ENCODE data around the gene SLC7A4.

Gene SLC7A4

DNA sequence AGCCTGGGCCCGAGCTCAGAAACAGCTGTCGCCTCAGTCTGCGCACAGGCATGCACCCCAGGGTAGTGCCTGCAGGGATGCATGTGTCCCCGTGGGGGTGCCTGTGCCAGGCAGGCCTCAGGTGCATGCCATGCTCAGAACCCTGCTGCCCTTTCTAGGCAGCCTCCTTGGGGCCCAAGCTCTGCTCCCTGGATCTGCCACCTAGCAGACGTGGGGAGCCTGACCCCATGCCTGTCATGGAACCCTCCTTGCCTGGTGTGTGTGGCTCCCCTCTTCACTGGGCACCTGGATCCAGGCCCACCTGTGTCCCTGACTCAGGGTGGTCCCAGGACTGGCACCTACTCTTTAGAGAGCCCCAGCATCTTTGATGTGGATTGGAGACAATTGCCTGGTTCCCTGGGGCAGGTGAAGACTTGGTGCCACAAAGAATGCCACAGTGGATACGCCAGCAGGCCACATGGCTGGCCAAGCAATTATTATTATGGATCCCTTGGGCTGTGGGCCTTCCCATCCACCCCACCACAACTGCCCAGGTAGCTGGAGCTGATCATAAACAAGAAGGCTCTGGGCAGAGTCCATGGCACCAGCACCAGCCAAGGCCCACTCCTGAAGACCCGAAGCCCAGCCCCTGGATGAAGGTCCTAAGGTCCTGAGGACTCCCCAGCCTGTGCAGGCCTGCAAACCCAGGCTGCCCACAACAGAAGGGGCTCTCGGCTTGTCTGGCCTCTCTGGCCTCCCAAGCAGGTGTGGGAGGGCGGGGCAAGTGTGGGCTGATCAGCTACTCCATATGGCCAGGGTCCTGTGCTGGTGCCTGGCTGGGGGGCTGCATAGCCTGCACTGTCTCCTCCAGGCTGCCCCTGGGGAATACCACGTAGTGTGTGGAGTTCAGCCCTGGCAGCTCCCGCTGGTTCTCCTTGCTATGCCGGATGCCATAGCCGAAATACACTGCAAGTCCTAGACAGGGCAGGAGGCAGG lies 3.8 kb downstream of the SLC7A4 start:
- POLR2A ChIA-PET = interaction anchor here (1.4 kb wide), 1 partner anchor 27 kb away, joined by 4 read pairs; the partner anchor contains the start of gene THAP7
- CTCF ChIA-PET = no interaction called here
- no peak for DNase-seq (ENCODE audit: extremely low spot score)
- TF ChIP-seq HDGF (IDR thresholded peaks at IDR 0.05; ENCODE audit: borderline replicate concordance) = no peak
- no peak for TF ChIP-seq ELF4 (IDR thresholded peaks at IDR 0.05)
- no peak for TF ChIP-seq BHLHE40 (IDR thresholded peaks at IDR 0.05; ENCODE audit: borderline replicate concordance)
- TF ChIP-seq, protein P1, sequence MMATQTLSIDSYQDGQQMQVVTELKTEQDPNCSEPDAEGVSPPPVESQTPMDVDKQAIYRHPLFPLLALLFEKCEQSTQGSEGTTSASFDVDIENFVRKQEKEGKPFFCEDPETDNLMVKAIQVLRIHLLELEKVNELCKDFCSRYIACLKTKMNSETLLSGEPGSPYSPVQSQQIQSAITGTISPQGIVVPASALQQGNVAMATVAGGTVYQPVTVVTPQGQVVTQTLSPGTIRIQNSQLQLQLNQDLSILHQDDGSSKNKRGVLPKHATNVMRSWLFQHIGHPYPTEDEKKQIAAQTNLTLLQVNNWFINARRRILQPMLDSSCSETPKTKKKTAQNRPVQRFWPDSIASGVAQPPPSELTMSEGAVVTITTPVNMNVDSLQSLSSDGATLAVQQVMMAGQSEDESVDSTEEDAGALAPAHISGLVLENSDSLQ (IDR thresholded peaks at IDR 0.05) = no peak
- TF ChIP-seq CTBP1 (IDR thresholded peaks at IDR 0.05; ENCODE audit: borderline replicate concordance) = no peak
- no peak for TF ChIP-seq L3MBTL2 (conservative IDR thresholded peaks at IDR 0.05)
- TF ChIP-seq TARDBP (IDR thresholded peaks at IDR 0.05) = no peak
- TF ChIP-seq NFRKB (IDR thresholded peaks at IDR 0.05) = no peak
- TF ChIP-seq FOXA1 (IDR thresholded peaks at IDR 0.05) = no peak
- TF ChIP-seq FOXM1 (IDR thresholded peaks at IDR 0.05; ENCODE audit: borderline replicate concordance) = no peak
- no peak for TF ChIP-seq FOXK2 (IDR thresholded peaks at IDR 0.05)
- no peak for TF ChIP-seq LEF1 (IDR thresholded peaks at IDR 0.05; ENCODE audit: borderline replicate concordance)
- no peak for TF ChIP-seq ZNF384 (IDR thresholded peaks at IDR 0.05)

DNA sequence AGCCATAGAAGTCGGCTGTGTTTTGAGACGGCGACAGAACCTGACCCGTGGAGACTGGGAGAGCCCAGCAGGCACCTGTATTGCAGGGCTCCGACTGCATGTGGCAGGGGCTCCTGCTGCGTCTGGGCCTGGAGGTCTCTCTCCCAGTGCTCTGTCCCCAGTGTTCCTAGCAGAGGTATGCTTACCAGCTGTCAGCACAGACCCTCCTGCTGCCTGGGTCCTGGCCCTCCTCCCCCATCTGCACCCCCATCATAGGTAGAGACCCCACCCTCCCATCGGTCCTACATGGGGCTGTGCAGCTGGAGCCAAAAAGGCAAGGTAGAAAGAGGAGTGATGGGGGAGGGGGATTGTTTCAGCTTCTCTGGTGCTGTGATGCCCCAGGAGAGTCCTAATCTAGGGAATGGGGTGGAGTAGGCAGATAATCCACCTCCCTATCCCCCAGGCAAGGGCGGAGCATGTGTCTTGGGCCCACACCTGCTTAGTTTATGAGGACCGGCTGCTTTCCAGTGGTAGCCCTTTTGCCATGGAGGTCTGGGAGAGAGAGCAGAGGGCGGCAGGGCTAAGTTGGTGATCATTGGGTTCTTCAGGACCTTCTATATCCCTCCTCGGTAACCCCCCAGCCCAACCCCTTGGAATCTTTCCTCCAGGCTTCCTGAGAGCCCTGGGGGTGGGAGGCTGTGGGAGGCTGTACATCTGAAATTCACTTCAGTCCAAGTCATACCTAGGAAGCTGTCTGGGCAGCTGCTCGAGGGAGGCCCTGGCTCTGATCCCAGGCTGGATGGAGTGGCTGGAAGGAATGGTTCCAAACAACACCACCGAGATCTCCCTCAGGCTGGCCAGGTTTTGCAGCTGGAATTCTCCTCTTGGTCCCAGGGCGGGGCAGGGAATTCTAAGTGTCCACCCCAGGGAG lies 5.3 kb downstream of the SLC7A4 start:
- DNase-seq (ENCODE audit: extremely low spot score) = no peak
- CTCF ChIA-PET = interaction anchor here (0.6 kb wide), 1 partner anchor 10 kb away, joined by 5 read pairs; no protein-coding TSS in a partner anchor
- TF ChIP-seq L3MBTL2 (conservative IDR thresholded peaks at IDR 0.05) = no peak
- no peak for TF ChIP-seq ELF4 (IDR thresholded peaks at IDR 0.05)
- TF ChIP-seq HDGF (IDR thresholded peaks at IDR 0.05; ENCODE audit: borderline replicate concordance) = no peak
- no peak for TF ChIP-seq TARDBP (IDR thresholded peaks at IDR 0.05)
- no peak for TF ChIP-seq ARNT (IDR thresholded peaks at IDR 0.05)
- TF ChIP-seq FOXA1 (IDR thresholded peaks at IDR 0.05) = no peak
- no peak for TF ChIP-seq CTBP1 (IDR thresholded peaks at IDR 0.05; ENCODE audit: borderline replicate concordance)
- TF ChIP-seq BHLHE40 (IDR thresholded peaks at IDR 0.05; ENCODE audit: borderline replicate concordance) = no peak
- no peak for TF ChIP-seq LEF1 (IDR thresholded peaks at IDR 0.05; ENCODE audit: borderline replicate concordance)
- no peak for TF ChIP-seq ZNF384 (IDR thresholded peaks at IDR 0.05)
- TF ChIP-seq FOXK2 (IDR thresholded peaks at IDR 0.05) = no peak
- no peak for TF ChIP-seq NFRKB (IDR thresholded peaks at IDR 0.05)
- no peak for TF ChIP-seq SP1 (IDR thresholded peaks at IDR 0.05)
- no peak for TF ChIP-seq FOXM1 (IDR thresholded peaks at IDR 0.05; ENCODE audit: borderline replicate concordance)
- no peak for TF ChIP-seq SUZ12 (IDR thresholded peaks at IDR 0.05)
- POLR2A ChIA-PET = interaction anchor here (1.0 kb wide), 1 partner anchor 25 kb away, joined by 3 read pairs; the partner anchor contains the start of gene THAP7

DNA sequence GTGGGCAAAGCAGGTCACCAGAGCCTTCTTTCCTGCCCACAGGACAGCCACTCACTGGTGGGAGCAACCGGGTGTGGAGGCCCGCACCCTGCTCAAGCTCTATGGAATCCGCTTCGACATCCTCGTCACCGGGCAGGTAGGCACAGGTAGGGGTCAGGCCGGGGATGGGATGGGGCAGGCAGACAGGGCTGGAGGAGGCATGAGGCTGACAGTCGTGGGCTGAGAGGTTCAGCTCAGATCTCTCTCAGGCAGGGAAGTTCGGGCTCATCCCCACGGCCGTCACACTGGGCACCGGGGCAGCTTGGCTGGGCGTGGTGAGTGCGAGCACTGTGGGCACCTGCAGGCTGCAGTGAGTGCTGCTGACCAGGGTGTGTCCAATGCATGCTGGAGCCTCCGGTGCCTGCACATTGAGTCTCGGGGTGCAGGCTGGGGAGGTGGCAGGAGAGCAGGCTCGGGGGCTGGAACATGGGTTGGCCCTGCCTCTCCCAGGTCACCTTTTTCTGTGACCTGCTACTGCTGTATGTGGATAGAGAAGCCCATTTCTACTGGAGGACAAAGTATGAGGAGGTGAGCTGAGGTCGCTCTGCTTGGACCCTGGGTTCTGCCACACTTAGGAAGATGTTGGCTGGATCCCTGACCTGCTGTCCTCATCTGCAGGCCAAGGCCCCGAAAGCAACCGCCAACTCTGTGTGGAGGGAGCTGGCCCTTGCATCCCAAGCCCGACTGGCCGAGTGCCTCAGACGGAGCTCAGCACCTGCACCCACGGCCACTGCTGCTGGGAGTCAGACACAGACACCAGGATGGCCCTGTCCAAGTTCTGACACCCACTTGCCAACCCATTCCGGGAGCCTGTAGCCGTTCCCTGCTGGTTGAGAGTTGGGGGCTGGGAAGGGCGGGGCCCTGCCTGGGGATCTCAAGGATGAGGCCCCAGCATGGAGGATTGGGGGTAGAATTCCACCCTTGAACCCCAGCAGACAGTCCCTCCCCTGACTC lies 6.3 kb downstream of the SLC7A4 start:
- POLR2A ChIA-PET = interaction anchor here (0.6 to 1.0 kb wide), 2 partner anchors 24 to 531 kb away, joined by 3 read pairs; partner anchors contain the start of gene THAP7
- TF ChIP-seq FOXK2 (IDR thresholded peaks at IDR 0.05) (no peak), TARDBP (IDR thresholded peaks at IDR 0.05) (no peak), SP1 (IDR thresholded peaks at IDR 0.05) (no peak), BHLHE40 (IDR thresholded peaks at IDR 0.05; ENCODE audit: borderline replicate concordance) (no peak), FOXM1 (IDR thresholded peaks at IDR 0.05; ENCODE audit: borderline replicate concordance) (no peak), ELF4 (IDR thresholded peaks at IDR 0.05) (no peak), FOXA1 (IDR thresholded peaks at IDR 0.05) (no peak), SUZ12 (IDR thresholded peaks at IDR 0.05) (no peak), LEF1 (IDR thresholded peaks at IDR 0.05; ENCODE audit: borderline replicate concordance) (no peak), HDGF (IDR thresholded peaks at IDR 0.05; ENCODE audit: borderline replicate concordance) (no peak), ZNF384 (IDR thresholded peaks at IDR 0.05) (no peak)
- TF ChIP-seq, protein P1 (IDR thresholded peaks at IDR 0.05) = no peak
- DNase-seq (ENCODE audit: extremely low spot score) = no peak
- CTCF ChIA-PET = interaction anchor here (0.6 kb wide), 1 partner anchor 11 kb away, joined by 5 read pairs; no protein-coding TSS in a partner anchor

DNA sequence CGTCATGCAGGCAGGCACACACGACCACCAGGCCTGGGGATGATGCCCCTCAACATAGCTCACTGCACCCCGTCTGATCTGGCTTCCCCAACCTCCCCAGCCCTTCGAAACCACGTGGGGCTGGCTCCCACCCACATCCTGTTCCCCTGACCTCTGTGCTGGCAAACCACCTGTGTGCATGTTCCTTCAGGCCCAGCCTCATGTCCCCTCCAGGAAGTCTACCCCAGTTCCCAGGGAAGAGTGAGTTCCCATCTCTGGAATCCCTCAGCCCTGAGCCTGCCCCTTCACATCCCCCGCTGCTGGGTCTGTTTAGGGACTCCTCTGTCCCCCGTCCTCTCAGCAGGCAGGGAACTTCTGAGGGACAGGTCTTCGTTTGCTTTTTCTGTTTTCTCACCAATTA lies 7.1 kb downstream of the SLC7A4 start:
- no peak for DNase-seq (ENCODE audit: extremely low spot score)
- CTCF ChIA-PET = no interaction called here
- TF ChIP-seq HDGF (IDR thresholded peaks at IDR 0.05; ENCODE audit: borderline replicate concordance) = no peak
- no peak for TF ChIP-seq LEF1 (IDR thresholded peaks at IDR 0.05; ENCODE audit: borderline replicate concordance)
- TF ChIP-seq, protein P1 (IDR thresholded peaks at IDR 0.05) = no peak
- no peak for TF ChIP-seq TARDBP (IDR thresholded peaks at IDR 0.05)
- no peak for TF ChIP-seq ELF4 (IDR thresholded peaks at IDR 0.05)
- no peak for TF ChIP-seq NFRKB (IDR thresholded peaks at IDR 0.05)
- TF ChIP-seq FOXK2 (IDR thresholded peaks at IDR 0.05) = no peak
- no peak for TF ChIP-seq L3MBTL2 (conservative IDR thresholded peaks at IDR 0.05)
- TF ChIP-seq FOXA1 (IDR thresholded peaks at IDR 0.05) = no peak
- no peak for TF ChIP-seq BHLHE40 (IDR thresholded peaks at IDR 0.05; ENCODE audit: borderline replicate concordance)
- no peak for TF ChIP-seq ZNF384 (IDR thresholded peaks at IDR 0.05)
- TF ChIP-seq SP1 (IDR thresholded peaks at IDR 0.05) = no peak
- no peak for TF ChIP-seq CTBP1 (IDR thresholded peaks at IDR 0.05; ENCODE audit: borderline replicate concordance)
- no peak for TF ChIP-seq ARNT (IDR thresholded peaks at IDR 0.05)
- POLR2A ChIA-PET = no interaction called here

Measured in HEK293T (cell line).